GM19467 (cell line): ENCODE measurements around the gene TMEM95.

Experiments used
- ATAC-seq: cut with Tn5 transposase; IDR thresholded peaks from one replicate; pipeline ENCODE4 v1.9.1; 2021; ENCODE audit warnings: mild to moderate bottlenecking, moderate library complexity; ENCODE audit not compliant: unreplicated experiment

Gene TMEM95

DNA sequence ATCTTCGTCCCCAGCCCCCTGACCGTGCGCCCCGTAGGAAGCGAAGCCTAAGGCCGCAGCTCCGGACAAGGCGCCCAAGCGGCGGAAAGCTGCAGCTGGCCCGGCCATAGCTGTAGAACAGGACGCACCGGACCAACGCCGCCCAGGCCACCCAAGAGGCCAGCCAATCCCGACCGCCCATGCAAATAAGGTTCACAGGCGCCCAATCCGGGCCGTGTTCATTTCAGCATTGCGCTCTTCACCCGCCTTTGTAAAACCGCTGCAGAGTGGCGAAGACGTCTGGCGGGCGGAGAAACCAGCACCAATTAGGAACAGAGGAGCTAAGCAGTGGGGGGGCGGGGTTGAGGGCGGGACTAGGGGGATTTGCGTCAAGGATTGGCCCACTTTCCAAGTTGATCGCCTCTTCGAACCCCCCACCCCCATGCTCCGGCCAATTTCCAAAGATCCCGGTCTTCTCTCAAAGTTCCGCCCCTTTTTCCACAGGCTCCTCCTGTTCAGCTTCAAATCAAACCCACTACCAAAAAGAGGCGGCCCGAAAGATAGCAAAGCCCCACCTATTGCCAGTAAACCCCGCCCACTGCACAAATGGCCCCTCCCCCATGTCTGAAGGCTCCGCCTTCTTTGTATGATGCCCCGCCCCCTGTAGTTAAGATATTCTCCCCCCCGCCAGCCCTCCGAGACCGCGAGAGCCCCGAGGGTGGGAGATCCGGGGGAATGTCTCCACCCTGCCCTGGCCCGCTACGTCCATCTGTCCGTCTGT lies 49.2 kb downstream of the TMEM95 start, which contains the start of gene TMEM256:
Gene TMEM256, minus strand, starts transcription at position 121 of the 760 bp plus-strand sequence. Its CDS starts 13 bp downstream, at position 108.
- peak; percentile 91 for ATAC-seq

DNA sequence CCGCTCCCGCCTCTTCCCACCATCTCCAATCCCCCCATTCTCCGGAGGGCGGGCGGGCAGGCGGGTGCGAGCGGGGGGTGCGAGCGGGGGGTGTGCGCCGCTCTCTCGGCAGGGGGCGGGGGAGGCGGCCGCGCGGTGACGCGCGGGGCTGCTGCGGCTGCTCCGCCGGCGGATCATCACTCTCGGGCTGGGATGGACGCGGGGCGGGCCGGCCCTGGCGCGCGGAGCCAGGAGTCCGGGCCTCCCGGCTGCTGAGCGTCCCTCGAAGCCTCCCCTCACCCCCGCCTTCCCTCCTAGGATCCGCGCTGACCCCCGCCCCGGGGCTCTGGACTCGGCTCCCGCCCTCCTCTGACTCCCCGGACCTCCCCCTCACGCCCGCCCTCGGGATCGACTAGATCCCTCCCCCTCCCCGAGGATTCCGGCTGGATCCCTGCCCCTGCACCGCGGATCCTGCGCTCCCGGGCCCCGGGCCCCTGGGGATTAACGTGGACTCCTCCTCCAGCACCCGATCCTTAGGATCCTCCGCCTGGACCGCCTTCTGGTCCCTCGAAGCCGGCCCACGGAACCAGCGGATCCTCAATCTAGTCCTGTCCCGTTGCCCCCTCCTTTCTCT lies 49.9 kb downstream of the TMEM95 start:
- peak; percentile 12 for ATAC-seq

DNA sequence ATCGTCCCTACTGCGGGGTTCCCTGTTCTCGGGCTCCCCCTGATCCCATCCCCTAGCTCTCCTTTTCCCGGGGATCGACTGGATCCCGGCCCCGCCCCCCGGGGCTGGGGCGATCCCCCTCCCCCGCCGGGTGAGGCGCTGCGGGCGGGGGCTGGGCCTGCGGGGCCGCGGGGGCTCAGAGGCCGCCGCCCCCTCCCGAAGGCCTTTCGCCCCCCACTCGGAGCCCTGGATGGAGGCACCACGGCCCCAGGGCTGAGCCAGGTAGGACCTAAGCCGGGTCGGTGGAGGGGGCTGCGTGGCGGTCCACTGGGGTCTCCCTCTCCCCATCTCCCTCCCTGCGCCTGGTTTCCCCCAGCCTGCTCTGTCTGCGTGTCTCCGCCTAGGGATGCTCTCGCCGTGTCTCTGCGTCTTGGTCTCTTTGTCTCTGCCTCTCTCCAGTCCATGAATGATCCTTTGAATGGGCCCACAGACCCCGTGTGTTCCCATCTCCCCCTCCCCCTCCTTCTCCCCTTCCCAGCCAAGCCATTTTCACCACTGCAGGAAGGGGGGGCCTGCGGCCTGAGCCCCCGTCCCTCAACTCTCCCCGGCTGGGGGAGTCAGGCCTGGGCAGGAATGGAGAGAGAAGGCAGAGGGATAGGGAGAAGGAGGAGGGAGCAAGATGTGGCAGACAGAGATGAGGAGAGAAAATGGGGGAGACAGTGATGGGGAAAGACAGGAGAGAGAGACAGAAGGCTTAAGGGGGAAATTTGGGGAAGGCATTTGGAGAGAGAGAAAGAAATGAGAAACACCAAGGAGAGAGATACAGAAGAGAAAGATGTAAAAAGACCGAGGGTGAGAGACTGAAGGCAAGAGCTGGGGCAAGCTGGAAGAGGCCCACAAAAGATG lies 50.6 kb downstream of the TMEM95 start:
- no peak for ATAC-seq

GRCh38 chr17:7406235-7406825 lies 51.4 kb downstream of the TMEM95 start:
- no peak for ATAC-seq
